Gastrocnemius medialis (tissue), 4 donors: Measurements from ENCODE around the gene NTRK3. TPM values are rescaled to one million over a fixed set of nuclear protein-coding genes. Genes with fewer than 3 reads are reported as not detected.
A peak's percentile ranks its signal among the peaks of the same experiment; 100 is the strongest.

ENCODE experiments used
- ATAC-seq, 2 donors: fragments of 150-250 bp; one replicate each; pipeline ENCODE4 v1.9.1; 2016
- DNase-seq, 2 donors: peaks; one replicate each; pipeline ENCODE4 v3.0.0-alpha.2; 2019
- H3K27ac ChIP-seq, 4 donors: fragments of 200-600 bp; sonication (generic); 1 replicate in 1 of 4; 2 replicates in 3 of 4; pipeline ENCODE4 v1.5.1; 2016 to 2018; ENCODE audit warnings: mild to moderate bottlenecking in 2 of 4, moderate library complexity in 1 of 4
- H3K27me3 ChIP-seq, 3 donors: fragments of 200-600 bp; sonication (generic) in 2 of 3; 1 replicate in 1 of 3; 2 replicates in 2 of 3; pipeline versions ENCODE4 v1.5.1 to v1.6.0; 2016 to 2019; ENCODE audit warnings: mild to moderate bottlenecking in 1 of 3, moderate library complexity in 1 of 3
- H3K36me3 ChIP-seq, 2 donors: fragments of 200-600 bp; sonication (generic) in 1 of 2; one replicate each; pipeline ENCODE4 v1.5.1; 2017 to 2018
- H3K4me1 ChIP-seq, 2 donors: fragments of 200-600 bp; sonication (generic) in 1 of 2; one replicate each; pipeline ENCODE4 v1.5.1; 2016 to 2017; ENCODE audit warnings: mild to moderate bottlenecking in 2 of 2
- H3K4me3 ChIP-seq, 4 donors: fragments of 200-600 bp; sonication (generic) in 3 of 4; 1 replicate in 1 of 4; 2 replicates in 3 of 4; pipeline ENCODE4 v1.5.1; 2016 to 2019; ENCODE audit warnings: mild to moderate bottlenecking in 2 of 4
- H3K9me3 ChIP-seq, 3 donors: fragments of 200-600 bp; sonication (generic) in 2 of 3; 1 replicate in 1 of 3; 2 replicates in 2 of 3; pipeline ENCODE4 v1.5.1; 2016 to 2019
- CTCF ChIP-seq, 5 experiments: fragments of 450-650 bp in 3 of 5; fragments of 200-600 bp in 2 of 5; sonication (generic) in 2 of 5; IDR thresholded peaks in 4 of 5; conservative IDR thresholded peaks in 1 of 5; 1 replicate in 4 of 5; 2 replicates in 1 of 5; pipeline ENCODE4 v1.5.1; 2016 to 2019; ENCODE audit warnings: antibody characterized with exemption in 5 of 5, mild to moderate bottlenecking in 3 of 5, moderate library complexity in 3 of 5
- POLR2A ChIP-seq, 2 donors: fragments of 450-650 bp; IDR thresholded peaks; one replicate each; pipeline ENCODE4 v1.6.1; 2017; ENCODE audit warnings: antibody characterized with exemption in 2 of 2, mild to moderate bottlenecking in 2 of 2, moderate library complexity in 2 of 2
- in situ Hi-C, 4 donors: fragments of 200-750 bp; cut with MboI; loops; one replicate each; pipeline versions ENCODE4 v1.15.0 to v1.8.0; 2017; ENCODE audit warnings: low sequenced_read_pairs in 4 of 4
- intact Hi-C: fragments of 100-400 bp; cut with DNase I; formaldehyde crosslinking; loops from one replicate; pipeline ENCODE4 v1.15.1; 2023; ENCODE audit warnings: low total_unique reads
- total RNA-seq, 4 donors: library from RNA; depleted of rRNA; stranded (reverse); fragments of >200 nt; gene quantifications; one replicate each; pipeline versions ENCODE4 v1.1.0 to v1.2.3, GENCODE V29; 2016

NTRK3 gene
- total RNA-seq, 4 donors from 2014 or later, result 0.61 to 2.7 (median 0.77) TPM

GRCh38 chr15:88208396-88208795 lies 48.1 kb downstream of the NTRK3 start:
- Histone ChIP-seq H3K4me3 (no peak overlapping the region), H3K9me3 (no peaks in the 10 kb centered on the region), H3K27ac (no peak overlapping the region), H3K27me3 (no peaks in the 10 kb centered on the region), H3K4me1 (no peaks in the 10 kb centered on the region), H3K36me3 (no peaks in the 10 kb centered on the region)
- ATAC-seq, result no peak
- TF ChIP-seq POLR2A (IDR thresholded peaks at IDR 0.05) (no peak), CTCF (IDR thresholded peaks at IDR 0.05 in 4 of 5, conservative IDR thresholded peaks at IDR 0.05 in 1 of 5) (no peak)
- DNase-seq, result no peak
- in situ Hi-C loops, result no loop called here
- intact Hi-C loops, result no loop called here

GRCh38 chr15:88207565-88207964 lies 49.0 kb downstream of the NTRK3 start:
- Histone ChIP-seq H3K36me3 (no peaks in the 10 kb centered on the region), H3K9me3 (no peaks in the 10 kb centered on the region), H3K27ac (no peak overlapping the region), H3K4me3 (no peak overlapping the region), H3K27me3 (no peaks in the 10 kb centered on the region), H3K4me1 (no peaks in the 10 kb centered on the region)
- no peak for TF ChIP-seq POLR2A (IDR thresholded peaks at IDR 0.05)
- no peak for TF ChIP-seq CTCF (IDR thresholded peaks at IDR 0.05 in 4 of 5, conservative IDR thresholded peaks at IDR 0.05 in 1 of 5)
- intact Hi-C loops, result no loop called here
- in situ Hi-C loops, result no loop called here
- ATAC-seq, result no peak
- no peak for DNase-seq

- H3K4me1 ChIP-seq, result no peaks in the 10 kb centered on the region
- H3K27me3 ChIP-seq, result no peaks in the 10 kb centered on the region
- no peaks in the 10 kb centered on the region for H3K36me3 ChIP-seq
- no peak overlapping the region for H3K27ac ChIP-seq
- TF ChIP-seq POLR2A (IDR thresholded peaks at IDR 0.05) (no peak), CTCF (IDR thresholded peaks at IDR 0.05 in 4 of 5, conservative IDR thresholded peaks at IDR 0.05 in 1 of 5) (no peak)
- no peaks in the 10 kb centered on the region for H3K9me3 ChIP-seq
- intact Hi-C loops (no loop called here), in situ Hi-C loops (no loop called here)
- no peak for DNase-seq
- H3K4me3 ChIP-seq, result no peak overlapping the region
- ATAC-seq, result no peak
Measured at GRCh38 chr15:88204584-88204983, 52.0 kb downstream of the NTRK3 start.

- no peak for DNase-seq
- TF ChIP-seq POLR2A (IDR thresholded peaks at IDR 0.05) (no peak), CTCF (IDR thresholded peaks at IDR 0.05 in 4 of 5, conservative IDR thresholded peaks at IDR 0.05 in 1 of 5) (no peak)
- H3K36me3 ChIP-seq, result no peaks in the 10 kb centered on the region
- H3K27ac ChIP-seq, result no peak overlapping the region
- no peaks in the 10 kb centered on the region for H3K4me1 ChIP-seq
- intact Hi-C loops, result no loop called here
- no peaks in the 10 kb centered on the region for H3K9me3 ChIP-seq
- in situ Hi-C loops, result no loop called here
- ATAC-seq, result peak in 1 of 2 donors; percentile 62
- H3K4me3 ChIP-seq, result no peak overlapping the region
- no peaks in the 10 kb centered on the region for H3K27me3 ChIP-seq
Measured at GRCh38 chr15:88202231-88202630, 54.3 kb downstream of the NTRK3 start.

GRCh38 chr15:88201207-88201606 lies 55.3 kb downstream of the NTRK3 start:
- H3K4me3 ChIP-seq, result no peak overlapping the region
- in situ Hi-C loops (no loop called here), intact Hi-C loops (no loop called here)
- no peak for TF ChIP-seq POLR2A (IDR thresholded peaks at IDR 0.05)
- no peak for TF ChIP-seq CTCF (IDR thresholded peaks at IDR 0.05 in 4 of 5, conservative IDR thresholded peaks at IDR 0.05 in 1 of 5)
- DNase-seq, result no peak
- H3K27me3 ChIP-seq, result no peaks in the 10 kb centered on the region
- H3K27ac ChIP-seq, result no peak overlapping the region
- H3K36me3 ChIP-seq, result no peaks in the 10 kb centered on the region
- no peaks in the 10 kb centered on the region for H3K4me1 ChIP-seq
- ATAC-seq, result no peak
- no peaks in the 10 kb centered on the region for H3K9me3 ChIP-seq
